Gastrocnemius medialis (tissue), 4 donors: Measurements from ENCODE around the gene MON2. TPM values are rescaled to one million over a fixed set of nuclear protein-coding genes. Genes with fewer than 3 reads are reported as not detected.
A peak's percentile ranks its signal among the peaks of the same experiment; 100 is the strongest.

Source experiments
- ATAC-seq, 2 donors: fragments of 150-250 bp; one replicate each; pipeline ENCODE4 v1.9.1; 2016
- DNase-seq, 2 donors: peaks; one replicate each; pipeline ENCODE4 v3.0.0-alpha.2; 2019
- H3K27ac ChIP-seq, 4 donors: fragments of 200-600 bp; sonication (generic); 1 replicate in 1 of 4; 2 replicates in 3 of 4; pipeline ENCODE4 v1.5.1; 2016 to 2018; ENCODE audit warnings: mild to moderate bottlenecking in 2 of 4, moderate library complexity in 1 of 4
- H3K27me3 ChIP-seq, 3 donors: fragments of 200-600 bp; sonication (generic) in 2 of 3; 1 replicate in 1 of 3; 2 replicates in 2 of 3; pipeline versions ENCODE4 v1.5.1 to v1.6.0; 2016 to 2019; ENCODE audit warnings: mild to moderate bottlenecking in 1 of 3, moderate library complexity in 1 of 3
- H3K36me3 ChIP-seq, 2 donors: fragments of 200-600 bp; sonication (generic) in 1 of 2; one replicate each; pipeline ENCODE4 v1.5.1; 2017 to 2018
- H3K4me1 ChIP-seq, 2 donors: fragments of 200-600 bp; sonication (generic) in 1 of 2; one replicate each; pipeline ENCODE4 v1.5.1; 2016 to 2017; ENCODE audit warnings: mild to moderate bottlenecking in 2 of 2
- H3K4me3 ChIP-seq, 4 donors: fragments of 200-600 bp; sonication (generic) in 3 of 4; 1 replicate in 1 of 4; 2 replicates in 3 of 4; pipeline ENCODE4 v1.5.1; 2016 to 2019; ENCODE audit warnings: mild to moderate bottlenecking in 2 of 4
- H3K9me3 ChIP-seq, 3 donors: fragments of 200-600 bp; sonication (generic) in 2 of 3; 1 replicate in 1 of 3; 2 replicates in 2 of 3; pipeline ENCODE4 v1.5.1; 2016 to 2019
- CTCF ChIP-seq, 5 experiments: fragments of 450-650 bp in 3 of 5; fragments of 200-600 bp in 2 of 5; sonication (generic) in 2 of 5; IDR thresholded peaks in 4 of 5; conservative IDR thresholded peaks in 1 of 5; 1 replicate in 4 of 5; 2 replicates in 1 of 5; pipeline ENCODE4 v1.5.1; 2016 to 2019; ENCODE audit warnings: antibody characterized with exemption in 5 of 5, mild to moderate bottlenecking in 3 of 5, moderate library complexity in 3 of 5
- POLR2A ChIP-seq, 2 donors: fragments of 450-650 bp; IDR thresholded peaks; one replicate each; pipeline ENCODE4 v1.6.1; 2017; ENCODE audit warnings: antibody characterized with exemption in 2 of 2, mild to moderate bottlenecking in 2 of 2, moderate library complexity in 2 of 2
- in situ Hi-C, 4 donors: fragments of 200-750 bp; cut with MboI; loops; one replicate each; pipeline versions ENCODE4 v1.15.0 to v1.8.0; 2017; ENCODE audit warnings: low sequenced_read_pairs in 4 of 4
- intact Hi-C: fragments of 100-400 bp; cut with DNase I; formaldehyde crosslinking; loops from one replicate; pipeline ENCODE4 v1.15.1; 2023; ENCODE audit warnings: low total_unique reads
- total RNA-seq, 4 donors: library from RNA; depleted of rRNA; stranded (reverse); fragments of >200 nt; gene quantifications; one replicate each; pipeline versions ENCODE4 v1.1.0 to v1.2.3, GENCODE V29; 2016

MON2 gene
- total RNA-seq, 4 donors from 2014 or later = 9.2 to 57.2 (median 12.9) TPM

GRCh38 chr12:62435303-62436163, 31.1 kb upstream of the MON2 start:
- Histone ChIP-seq H3K27me3 (peaks cover 21 to 36% (median 23%) of the 10 kb centered on the region in 3 donors), H3K27ac (no peak overlapping the region), H3K36me3 (no peaks in the 10 kb centered on the region), H3K9me3 (no peaks in the 10 kb centered on the region), H3K4me1 (peaks cover 4 to 6% of the 10 kb centered on the region in 2 donors), H3K4me3 (peak overlapping the region; percentile 44 to 51 (median 48))
- ATAC-seq = peak in 1 of 2 donors; percentile 26
- TF ChIP-seq CTCF (IDR thresholded peaks at IDR 0.05 in 4 of 5, conservative IDR thresholded peaks at IDR 0.05 in 1 of 5) = peak in 1 of 5 experiments; percentile 37
- TF ChIP-seq POLR2A (IDR thresholded peaks at IDR 0.05) = no peak
- in situ Hi-C loops (loop anchor here in 3 of 4 donors (5.0 to 10.0 kb wide), 2 partner anchors 357 to 359 kb away; no protein-coding TSS in a partner anchor), intact Hi-C loops (loop anchor here (2.0 kb wide), 1 partner anchor 31 kb away; the partner anchor contains the start of gene MON2)
- no peak for DNase-seq

GRCh38 chr12:62436164-62436503, 30.5 kb upstream of the MON2 start:
- H3K9me3 ChIP-seq = no peaks in the 10 kb centered on the region
- no peak for DNase-seq
- intact Hi-C loops (loop anchor here (2.0 kb wide), 1 partner anchor 31 kb away; the partner anchor contains the start of gene MON2), in situ Hi-C loops (loop anchor here in 3 of 4 donors (5.0 to 10.0 kb wide), 2 partner anchors 356 to 359 kb away; no protein-coding TSS in a partner anchor)
- H3K4me1 ChIP-seq = peaks cover 4 to 6% of the 10 kb centered on the region in 2 donors
- H3K27ac ChIP-seq = no peak overlapping the region
- TF ChIP-seq CTCF (IDR thresholded peaks at IDR 0.05 in 4 of 5, conservative IDR thresholded peaks at IDR 0.05 in 1 of 5) (no peak), POLR2A (IDR thresholded peaks at IDR 0.05) (no peak)
- H3K36me3 ChIP-seq = no peaks in the 10 kb centered on the region
- H3K4me3 ChIP-seq = no peak overlapping the region
- no peak for ATAC-seq
- H3K27me3 ChIP-seq = peaks cover 18 to 30% (median 21%) of the 10 kb centered on the region in 3 donors

- ATAC-seq = peak in 1 of 2 donors; percentile 24
Measured at GRCh38 chr12:62438098-62438692, 28.4 kb upstream of the MON2 start.

More at GRCh38 chr12:62438098-62438692, 28.4 kb upstream of the MON2 start:
- no peak for DNase-seq
- Histone ChIP-seq H3K36me3 (no peaks in the 10 kb centered on the region), H3K27ac (no peak overlapping the region), H3K9me3 (no peaks in the 10 kb centered on the region), H3K27me3 (peaks cover 9 to 17% (median 17%) of the 10 kb centered on the region in 3 donors), H3K4me1 (peaks cover 4 to 6% of the 10 kb centered on the region in 2 donors), H3K4me3 (no peak overlapping the region)
- peak; percentile 61 to 75 (median 64) for TF ChIP-seq CTCF (IDR thresholded peaks at IDR 0.05 in 4 of 5, conservative IDR thresholded peaks at IDR 0.05 in 1 of 5)
- no peak for TF ChIP-seq POLR2A (IDR thresholded peaks at IDR 0.05)
- in situ Hi-C loops = loop anchor here in 3 of 4 donors (5.0 to 10.0 kb wide), 2 partner anchors 354 to 357 kb away; no protein-coding TSS in a partner anchor
- intact Hi-C loops = loop anchor here (1.0 kb wide), 1 partner anchor 356 kb away; no protein-coding TSS in a partner anchor
